NCI-H524 treated with DMSO at 0.1 percent for 48 hours (cell line): ENCODE data around the gene ARHGAP28.
A peak's percentile ranks its signal among the peaks of the same experiment; 100 is the strongest.

Experiments
- DNase-seq: peaks from one replicate; lab custom pipeline; 2025; lab: John Stamatoyannopoulos, UW

Gene ARHGAP28, protein sequence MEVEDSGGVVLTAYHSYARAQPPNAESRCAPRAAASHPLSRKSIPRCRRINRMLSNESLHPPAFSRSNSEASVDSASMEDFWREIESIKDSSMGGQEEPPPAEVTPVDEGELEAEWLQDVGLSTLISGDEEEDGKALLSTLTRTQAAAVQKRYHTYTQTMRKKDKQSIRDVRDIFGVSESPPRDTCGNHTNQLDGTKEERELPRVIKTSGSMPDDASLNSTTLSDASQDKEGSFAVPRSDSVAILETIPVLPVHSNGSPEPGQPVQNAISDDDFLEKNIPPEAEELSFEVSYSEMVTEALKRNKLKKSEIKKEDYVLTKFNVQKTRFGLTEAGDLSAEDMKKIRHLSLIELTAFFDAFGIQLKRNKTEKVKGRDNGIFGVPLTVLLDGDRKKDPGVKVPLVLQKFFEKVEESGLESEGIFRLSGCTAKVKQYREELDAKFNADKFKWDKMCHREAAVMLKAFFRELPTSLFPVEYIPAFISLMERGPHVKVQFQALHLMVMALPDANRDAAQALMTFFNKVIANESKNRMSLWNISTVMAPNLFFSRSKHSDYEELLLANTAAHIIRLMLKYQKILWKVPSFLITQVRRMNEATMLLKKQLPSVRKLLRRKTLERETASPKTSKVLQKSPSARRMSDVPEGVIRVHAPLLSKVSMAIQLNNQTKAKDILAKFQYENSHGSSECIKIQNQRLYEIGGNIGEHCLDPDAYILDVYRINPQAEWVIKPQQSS

DNA sequence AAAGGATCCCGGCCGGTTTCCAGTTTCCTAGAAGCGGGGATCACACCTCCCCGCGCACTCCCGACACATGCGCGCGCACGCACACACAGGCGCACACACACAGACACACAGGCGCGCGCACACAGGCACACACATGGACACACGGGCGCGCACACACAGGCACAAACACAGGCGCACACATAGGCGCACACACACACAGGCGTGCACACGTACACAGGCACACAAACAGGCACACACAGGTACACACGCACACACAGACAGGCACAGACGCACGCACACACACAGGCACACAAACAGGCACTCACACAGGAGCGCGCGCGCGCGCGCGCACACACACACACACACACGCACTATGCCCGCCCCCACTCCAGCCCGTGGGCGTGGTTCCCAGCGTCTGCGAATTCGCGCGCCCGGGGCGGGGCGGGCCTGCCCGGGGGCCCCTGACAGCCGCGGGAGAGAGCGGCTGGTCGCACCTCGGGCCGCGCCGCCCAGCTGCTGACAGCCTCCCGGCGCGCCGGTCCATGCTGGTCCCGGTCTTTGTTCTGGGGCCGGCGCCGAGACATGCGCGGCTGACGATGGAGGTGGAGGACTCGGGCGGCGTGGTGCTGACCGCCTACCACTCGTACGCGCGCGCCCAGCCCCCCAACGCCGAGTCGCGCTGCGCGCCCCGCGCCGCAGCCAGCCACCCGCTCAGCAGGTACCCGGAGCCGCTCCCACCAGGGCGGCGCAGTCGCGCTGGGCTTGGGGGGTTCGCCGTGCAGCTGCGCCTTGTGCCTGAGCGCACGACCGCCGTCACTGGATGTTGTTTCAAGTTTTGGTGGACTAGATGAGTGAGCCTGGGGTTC, at the start of gene ARHGAP28:
TSS of gene ARHGAP28 (plus strand) at position 470 of the 845 bp plus-strand sequence. CDS start at position 576, 106 bp downstream.
- DNase-seq: peak; percentile 38

- no peak for DNase-seq
Measured at GRCh38 chr18:6681331-6681875, 48.1 kb upstream of the ARHGAP28 start.

DNA sequence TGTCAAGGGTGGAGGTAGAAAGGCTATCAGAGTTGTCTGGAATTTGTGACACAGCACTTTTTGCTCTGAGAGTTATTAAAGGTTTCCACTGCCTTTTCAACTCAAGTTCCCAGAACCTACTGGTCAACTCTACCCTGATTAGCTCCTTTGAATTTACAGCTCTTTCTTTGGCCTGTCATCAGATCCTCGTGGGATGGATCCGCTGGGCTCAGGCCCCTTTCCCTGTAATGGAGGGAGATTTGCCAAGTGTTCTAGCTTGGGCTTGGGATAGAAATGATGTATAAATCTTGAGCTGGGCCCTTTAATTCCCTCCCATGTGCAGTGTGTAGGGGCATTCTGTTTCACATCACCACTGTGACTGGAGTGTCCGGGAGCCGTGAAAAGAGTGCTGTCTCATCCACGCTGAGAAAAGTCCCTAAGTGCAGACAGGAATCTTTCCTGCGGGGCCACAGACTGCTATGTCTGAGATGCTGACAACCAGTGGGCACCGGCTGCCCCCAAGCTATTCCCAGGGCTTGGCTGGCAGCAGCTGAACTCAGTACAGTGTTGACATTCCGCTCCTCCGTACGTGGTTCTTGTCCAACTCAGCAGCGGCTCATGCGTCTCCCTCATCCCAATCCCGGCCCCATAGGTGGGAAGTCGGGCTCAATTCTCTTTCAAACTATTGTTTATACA, 46.9 kb upstream of the ARHGAP28 start:
- no peak for DNase-seq

- DNase-seq: no peak
Measured at GRCh38 chr18:6683112-6683876, 46.2 kb upstream of the ARHGAP28 start.

- DNase-seq: no peak
Measured at GRCh38 chr18:6687676-6688075, 41.8 kb upstream of the ARHGAP28 start.

DNA sequence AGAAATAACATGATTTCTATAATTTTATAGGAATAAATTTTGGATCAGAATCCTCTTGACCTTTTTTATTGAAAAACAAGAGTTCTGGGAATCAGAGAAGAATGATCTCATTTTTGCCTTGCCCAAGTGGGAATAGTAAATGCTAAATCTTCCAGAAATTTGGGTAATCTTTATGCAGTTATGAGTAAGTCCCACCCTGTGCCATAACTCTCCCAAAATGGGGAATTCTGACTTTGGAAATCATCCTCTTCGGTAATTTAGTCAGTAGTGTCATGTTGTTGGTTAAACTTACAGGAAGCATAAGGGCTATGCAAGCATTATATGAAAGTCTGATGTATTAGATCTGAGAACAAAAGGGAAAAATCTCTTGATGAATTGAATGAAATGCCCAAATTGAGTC, 20.6 kb upstream of the ARHGAP28 start:
- no peak for DNase-seq

- DNase-seq: no peak
Measured at GRCh38 chr18:6711467-6711866, 18.0 kb upstream of the ARHGAP28 start.

GRCh38 chr18:6712401-6712800, 17.1 kb upstream of the ARHGAP28 start:
- DNase-seq: no peak

- DNase-seq: no peak
Measured at GRCh38 chr18:6714010-6714409, 15.5 kb upstream of the ARHGAP28 start.

- no peak for DNase-seq
Measured at GRCh38 chr18:6718267-6718666, 11.2 kb upstream of the ARHGAP28 start.

DNA sequence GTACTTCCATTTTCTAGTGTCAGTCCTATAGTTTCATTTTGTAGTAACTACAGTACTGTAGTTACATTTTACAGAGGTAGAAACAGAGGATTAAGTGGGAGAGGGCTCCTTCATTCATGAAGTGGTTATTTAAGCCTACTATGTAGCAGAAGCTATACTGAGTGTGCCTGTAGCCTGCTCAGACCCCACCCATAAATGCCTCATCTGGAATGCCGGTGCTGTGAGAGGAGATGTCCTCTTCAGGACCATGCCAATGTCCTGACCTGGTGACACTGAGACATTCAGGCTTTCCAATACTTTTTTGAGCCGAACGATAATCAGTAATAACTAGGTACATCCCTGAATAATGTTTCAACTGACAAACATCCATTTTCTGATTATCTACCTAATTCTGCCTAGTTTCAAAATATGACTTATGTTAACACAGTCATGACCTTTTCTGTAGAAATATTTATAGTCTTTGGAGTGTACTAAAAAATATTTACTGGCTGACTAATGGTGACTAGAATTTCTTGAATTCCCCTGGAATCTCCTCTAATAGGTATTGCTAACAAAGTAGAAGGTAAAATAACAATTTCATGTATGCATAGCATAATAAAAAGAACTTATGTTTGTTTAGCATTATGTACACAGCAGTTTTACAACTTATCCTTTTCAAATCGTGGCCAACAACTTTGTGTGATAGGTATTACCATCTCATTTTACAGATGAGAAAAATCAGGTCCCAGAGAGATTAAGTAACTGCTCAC, 10.2 kb upstream of the ARHGAP28 start:
- DNase-seq: no peak

DNA sequence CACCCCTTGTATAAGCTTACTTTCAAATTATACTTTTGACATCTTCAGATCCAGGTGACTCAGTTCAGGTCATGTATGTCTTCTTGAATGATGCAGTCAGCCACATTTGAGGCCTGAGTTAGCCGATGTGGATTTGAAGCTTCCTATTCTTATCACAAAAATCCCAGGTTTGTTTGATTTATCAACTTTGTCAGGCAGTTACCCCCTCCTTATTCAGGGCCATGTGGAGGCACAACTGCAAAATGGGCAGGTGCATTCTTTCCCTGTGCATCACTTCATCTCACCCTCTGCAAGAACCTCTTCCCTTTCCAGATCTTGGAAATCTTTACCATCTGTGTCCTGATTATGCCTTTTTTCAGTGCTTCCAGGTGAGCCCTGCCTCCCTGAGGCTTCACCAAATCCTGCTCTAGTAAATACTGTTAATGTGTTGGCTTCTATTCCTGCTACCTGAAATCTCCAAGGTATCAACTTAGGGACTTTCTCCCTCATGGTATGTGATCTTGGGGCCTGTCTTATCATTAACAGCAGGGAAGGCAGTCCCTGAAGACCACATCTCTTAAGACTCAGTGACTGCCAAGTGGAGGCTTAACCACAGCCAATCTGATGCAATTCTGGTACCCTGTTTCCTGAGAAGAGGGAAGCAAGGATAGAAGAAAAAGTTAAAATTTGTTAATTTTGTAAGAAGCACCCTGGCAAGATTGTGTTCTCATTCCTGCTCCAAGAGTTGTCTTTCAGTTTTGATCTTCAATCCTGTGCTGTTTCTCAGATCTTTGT, 9.4 kb upstream of the ARHGAP28 start:
- no peak for DNase-seq

DNA sequence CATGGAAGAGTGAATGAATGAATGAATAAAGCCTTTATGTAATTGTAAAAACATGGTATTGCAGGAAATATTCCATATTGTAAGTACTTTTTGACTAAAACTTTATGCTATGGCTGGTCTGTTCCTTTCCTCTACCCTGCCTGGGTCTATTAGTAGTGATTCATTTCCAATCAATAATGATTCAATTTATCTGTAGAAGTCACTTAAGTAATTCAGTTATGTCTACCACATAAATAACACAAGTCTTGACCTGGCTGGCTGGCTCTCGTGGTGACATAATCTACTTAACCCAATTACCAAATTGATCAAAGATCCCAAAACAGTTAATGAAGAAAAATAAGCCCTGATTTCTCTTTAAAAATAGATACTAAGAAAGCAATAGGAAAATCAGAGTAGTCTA, 7.8 kb upstream of the ARHGAP28 start:
- no peak for DNase-seq

GRCh38 chr18:6722690-6723089, 6.8 kb upstream of the ARHGAP28 start:
- no peak for DNase-seq

- DNase-seq: no peak
Measured at GRCh38 chr18:6724331-6724730, 5.2 kb upstream of the ARHGAP28 start.

DNA sequence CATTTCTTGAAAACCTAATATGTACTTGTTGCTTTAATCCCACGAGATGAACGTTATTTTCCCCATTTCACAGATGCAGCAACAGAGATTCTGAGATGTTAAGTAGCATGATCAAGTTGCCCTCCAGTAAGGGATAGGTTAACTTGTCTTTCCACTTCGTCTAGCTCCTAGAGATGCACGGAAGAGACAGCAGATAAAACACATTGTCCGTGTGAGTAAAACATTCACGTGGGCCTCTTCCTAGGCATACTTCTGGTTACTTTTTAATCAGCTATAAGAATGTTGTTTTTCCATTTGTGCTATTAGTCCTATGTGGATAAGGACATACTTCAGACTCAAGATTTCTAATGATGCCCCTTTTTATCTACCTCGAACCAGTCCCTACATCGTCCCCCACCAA, 1.2 kb upstream of the ARHGAP28 start:
- DNase-seq: no peak

DNA sequence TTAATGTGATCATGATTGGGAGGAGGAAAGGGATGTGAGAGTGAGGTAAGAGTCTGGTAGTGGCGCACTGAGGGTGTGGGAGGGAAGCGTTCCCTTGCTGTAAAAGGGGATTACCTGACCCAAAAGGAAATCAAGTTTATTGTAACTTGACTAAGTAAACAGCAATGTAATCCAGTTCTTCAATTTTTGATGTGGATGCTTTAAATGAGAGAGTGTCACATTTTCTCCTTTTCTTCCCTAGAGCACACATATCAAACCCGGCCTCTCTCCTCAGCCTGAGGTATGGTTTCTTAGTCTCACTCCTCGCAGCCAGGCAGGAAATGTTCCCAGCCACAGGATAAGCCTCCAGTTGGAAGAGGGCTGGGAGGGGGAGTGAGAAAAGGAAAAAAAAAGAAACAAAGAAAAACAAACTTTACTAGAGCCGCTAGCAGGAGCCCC, 688 bp upstream of the ARHGAP28 start:
- no peak for DNase-seq

- no peak for DNase-seq
Measured at GRCh38 chr18:6730416-6731221, 1.1 kb downstream of the ARHGAP28 start.
